ENCODE measurements around the gene PRADC1.

DNA sequence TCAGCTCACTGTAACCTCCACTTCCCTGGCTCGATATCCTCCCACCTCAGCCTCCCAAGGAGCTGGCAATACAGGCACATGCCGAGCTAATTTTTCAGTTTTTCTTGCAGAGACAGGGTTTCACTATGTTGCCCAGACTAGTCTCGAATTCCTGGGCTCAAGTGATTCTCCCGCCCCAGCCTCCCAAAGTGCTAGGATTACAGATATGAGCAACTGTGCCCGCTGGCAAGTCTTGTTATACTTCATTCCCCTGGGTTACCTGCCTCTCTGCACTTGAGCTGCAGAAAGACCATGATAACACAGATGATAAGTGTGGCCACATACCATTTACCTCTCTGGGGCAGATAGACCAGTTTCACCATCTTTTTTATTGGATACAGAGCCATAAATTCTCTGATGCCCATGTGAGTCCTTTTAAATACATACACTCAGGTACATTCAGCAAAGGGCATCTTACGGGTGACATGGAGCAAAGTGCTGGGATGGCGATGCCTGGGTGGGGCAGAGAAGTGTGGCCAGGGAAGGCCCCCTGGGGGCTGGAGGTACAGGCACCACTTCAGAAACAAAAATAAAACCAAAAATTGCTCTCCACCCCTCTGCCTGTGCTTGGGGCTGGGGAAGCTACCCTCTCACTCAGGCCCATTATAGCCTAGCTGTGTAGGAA lies 21.4 kb upstream of the PRADC1 start:
- TF ChIP-seq, protein P1, sequence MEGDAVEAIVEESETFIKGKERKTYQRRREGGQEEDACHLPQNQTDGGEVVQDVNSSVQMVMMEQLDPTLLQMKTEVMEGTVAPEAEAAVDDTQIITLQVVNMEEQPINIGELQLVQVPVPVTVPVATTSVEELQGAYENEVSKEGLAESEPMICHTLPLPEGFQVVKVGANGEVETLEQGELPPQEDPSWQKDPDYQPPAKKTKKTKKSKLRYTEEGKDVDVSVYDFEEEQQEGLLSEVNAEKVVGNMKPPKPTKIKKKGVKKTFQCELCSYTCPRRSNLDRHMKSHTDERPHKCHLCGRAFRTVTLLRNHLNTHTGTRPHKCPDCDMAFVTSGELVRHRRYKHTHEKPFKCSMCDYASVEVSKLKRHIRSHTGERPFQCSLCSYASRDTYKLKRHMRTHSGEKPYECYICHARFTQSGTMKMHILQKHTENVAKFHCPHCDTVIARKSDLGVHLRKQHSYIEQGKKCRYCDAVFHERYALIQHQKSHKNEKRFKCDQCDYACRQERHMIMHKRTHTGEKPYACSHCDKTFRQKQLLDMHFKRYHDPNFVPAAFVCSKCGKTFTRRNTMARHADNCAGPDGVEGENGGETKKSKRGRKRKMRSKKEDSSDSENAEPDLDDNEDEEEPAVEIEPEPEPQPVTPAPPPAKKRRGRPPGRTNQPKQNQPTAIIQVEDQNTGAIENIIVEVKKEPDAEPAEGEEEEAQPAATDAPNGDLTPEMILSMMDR (IDR thresholded peaks at IDR 0.05): no peak
- TF ChIP-seq POLR2A (IDR thresholded peaks at IDR 0.05): no peak
